ENCODE results near the gene PDE4D. TPM values are rescaled to one million over a fixed set of nuclear protein-coding genes. Genes with fewer than 3 reads are reported as not detected.

The PDE4D gene
- total and polyA plus RNA-seq, 2 donors (not counting 3 experiments of a cell fraction or from before 2014, with no cell fraction given): 34.5 to 51.2 TPM

DNA sequence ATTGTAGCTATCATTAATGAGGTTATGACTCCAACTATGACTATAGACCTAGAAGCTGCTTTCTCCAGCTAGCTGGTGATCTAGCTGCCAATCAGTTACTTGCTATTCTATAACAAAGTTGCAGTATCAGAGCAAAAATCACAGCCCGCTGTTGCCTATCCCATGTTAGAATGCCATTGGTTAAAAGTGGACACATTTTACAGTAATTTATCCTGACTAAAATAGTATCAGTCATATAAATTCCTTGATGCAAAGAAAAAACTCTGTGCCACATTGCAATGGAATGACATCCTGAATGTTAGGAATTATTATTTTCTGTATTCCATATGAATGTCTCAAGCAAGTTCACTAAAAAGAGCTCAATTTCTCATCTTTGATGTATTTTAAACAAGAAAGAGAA is 626.5 kb downstream of the PDE4D start:
- Histone ChIP-seq H3K79me2 (ENCODE audit: control insufficient read depth, insufficient read depth, low read length) (no peaks in the 10 kb centered on the region), H3K9me1 (replicated peaks; ENCODE audit: control insufficient read depth, extremely low read depth, insufficient read depth, low read length) (no peaks in the 10 kb centered on the region), H3K9me3 (replicated peaks; ENCODE audit: control insufficient read depth, insufficient read depth, low read length) (no peaks in the 10 kb centered on the region), H3K36me3 (ENCODE audit: control insufficient read depth in 2 of 2, extremely low read depth in 1 of 2, insufficient read depth in 2 of 2, low read length in 2 of 2) (no peaks in the 10 kb centered on the region), H3K9ac (replicated peaks; ENCODE audit: extremely low read depth, insufficient read depth, low read length) (no peak overlapping the region), H3K4me3 (replicated peaks in 1 of 3; ENCODE audit: insufficient read depth in 1 of 3, low read depth in 1 of 3, low read length in 3 of 3) (no peak overlapping the region), H3K27ac (ENCODE audit: insufficient read depth, low read depth, low read length) (no peak overlapping the region), H4K20me1 (replicated peaks; ENCODE audit: control insufficient read depth, extremely low read depth, insufficient read depth, low read length) (peaks cover 4% of the 10 kb centered on the region), H3K4me2 (ENCODE audit: insufficient read depth, low read length) (no peak overlapping the region), H3K4me1 (ENCODE audit: control insufficient read depth, extremely low read depth, insufficient read depth, low read length) (no peaks in the 10 kb centered on the region), H3K27me3 (ENCODE audit: control insufficient read depth in 2 of 2, insufficient read depth in 2 of 2, low read length in 2 of 2) (no peaks in the 10 kb centered on the region), H2AFZ (ENCODE audit: low read depth, low read length) (no peak overlapping the region)
- dilution Hi-C loops (cut with MboI; ENCODE audit: extremely low pct_ligation_motif_present, low sequenced_read_pairs): no loop called here
- DNase-seq (ENCODE audit: low read depth, low spot score) (no peak), FAIRE-seq (no peak)
- no peak for TF ChIP-seq POLR2AphosphoS5 (IDR thresholded peaks at IDR 0.05; ENCODE audit: insufficient read depth, low read depth, low read length)
- BruUV-seq (replicated peaks): no TSS peak
- POLR2A ChIA-PET: interaction anchor here (1.2 kb wide), 1 partner anchor 9 kb away, joined by 5 read pairs; no protein-coding TSS in a partner anchor
- intact Hi-C loops (cut with micrococcal nuclease): no loop called here
- CTCF ChIA-PET: interaction anchor here (1.0 to 1.5 kb wide), 4 partner anchors 44 to 113 kb away, joined by 3 to 4 read pairs (median 3); no protein-coding TSS in a partner anchor

DNA sequence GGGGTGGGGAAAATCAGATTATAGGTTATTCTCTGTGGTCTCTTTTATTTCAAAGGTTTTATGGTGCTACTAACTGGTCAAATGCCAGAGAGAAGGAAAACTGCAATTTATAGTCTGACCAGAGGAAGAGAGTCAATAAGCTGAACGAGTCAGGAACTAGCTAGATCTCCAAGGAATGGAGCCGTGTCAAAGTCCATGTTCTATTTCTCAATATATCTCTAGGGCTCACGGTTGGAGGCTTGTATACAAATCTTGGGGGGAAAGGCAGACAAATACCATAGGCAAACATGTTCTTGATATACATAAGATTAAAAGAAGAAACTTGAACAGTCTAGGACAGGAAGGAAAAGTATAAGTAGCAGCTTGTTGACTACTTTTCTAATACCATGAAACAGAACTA is 627.1 kb downstream of the PDE4D start:
- Histone ChIP-seq H3K4me3 (replicated peaks in 1 of 3; ENCODE audit: insufficient read depth in 1 of 3, low read depth in 1 of 3, low read length in 3 of 3) (no peak overlapping the region), H3K27ac (ENCODE audit: insufficient read depth, low read depth, low read length) (no peak overlapping the region), H3K27me3 (ENCODE audit: control insufficient read depth in 2 of 2, insufficient read depth in 2 of 2, low read length in 2 of 2) (no peaks in the 10 kb centered on the region), H3K9ac (replicated peaks; ENCODE audit: extremely low read depth, insufficient read depth, low read length) (no peak overlapping the region), H3K4me2 (ENCODE audit: insufficient read depth, low read length) (no peak overlapping the region), H3K4me1 (ENCODE audit: control insufficient read depth, extremely low read depth, insufficient read depth, low read length) (no peaks in the 10 kb centered on the region), H2AFZ (ENCODE audit: low read depth, low read length) (no peak overlapping the region), H3K36me3 (ENCODE audit: control insufficient read depth in 2 of 2, extremely low read depth in 1 of 2, insufficient read depth in 2 of 2, low read length in 2 of 2) (no peaks in the 10 kb centered on the region), H4K20me1 (replicated peaks; ENCODE audit: control insufficient read depth, extremely low read depth, insufficient read depth, low read length) (peaks cover 4% of the 10 kb centered on the region), H3K9me1 (replicated peaks; ENCODE audit: control insufficient read depth, extremely low read depth, insufficient read depth, low read length) (no peaks in the 10 kb centered on the region), H3K79me2 (ENCODE audit: control insufficient read depth, insufficient read depth, low read length) (no peaks in the 10 kb centered on the region), H3K9me3 (replicated peaks; ENCODE audit: control insufficient read depth, insufficient read depth, low read length) (no peaks in the 10 kb centered on the region)
- dilution Hi-C loops (cut with MboI; ENCODE audit: extremely low pct_ligation_motif_present, low sequenced_read_pairs) (no loop called here), intact Hi-C loops (cut with micrococcal nuclease) (no loop called here)
- DNase-seq (ENCODE audit: low read depth, low spot score) (no peak), FAIRE-seq (no peak)
- no peak for TF ChIP-seq EZH2 (IDR thresholded peaks at IDR 0.05; ENCODE audit: borderline replicate concordance, low read depth, low read length, severe bottlenecking)
- TF ChIP-seq JUN (IDR thresholded peaks at IDR 0.05; ENCODE audit: borderline replicate concordance, insufficient read depth, insufficient read length, low read depth): no peak
- no peak for TF ChIP-seq MYC (IDR thresholded peaks at IDR 0.05; ENCODE audit: low read depth, low read length)
- no peak for TF ChIP-seq GATA2 (IDR thresholded peaks at IDR 0.05; ENCODE audit: insufficient read depth, insufficient read length, low read depth, low read length)
- TF ChIP-seq FOS (IDR thresholded peaks at IDR 0.05; ENCODE audit: borderline replicate concordance, insufficient read depth, low read length): no peak
- TF ChIP-seq, protein P1, sequence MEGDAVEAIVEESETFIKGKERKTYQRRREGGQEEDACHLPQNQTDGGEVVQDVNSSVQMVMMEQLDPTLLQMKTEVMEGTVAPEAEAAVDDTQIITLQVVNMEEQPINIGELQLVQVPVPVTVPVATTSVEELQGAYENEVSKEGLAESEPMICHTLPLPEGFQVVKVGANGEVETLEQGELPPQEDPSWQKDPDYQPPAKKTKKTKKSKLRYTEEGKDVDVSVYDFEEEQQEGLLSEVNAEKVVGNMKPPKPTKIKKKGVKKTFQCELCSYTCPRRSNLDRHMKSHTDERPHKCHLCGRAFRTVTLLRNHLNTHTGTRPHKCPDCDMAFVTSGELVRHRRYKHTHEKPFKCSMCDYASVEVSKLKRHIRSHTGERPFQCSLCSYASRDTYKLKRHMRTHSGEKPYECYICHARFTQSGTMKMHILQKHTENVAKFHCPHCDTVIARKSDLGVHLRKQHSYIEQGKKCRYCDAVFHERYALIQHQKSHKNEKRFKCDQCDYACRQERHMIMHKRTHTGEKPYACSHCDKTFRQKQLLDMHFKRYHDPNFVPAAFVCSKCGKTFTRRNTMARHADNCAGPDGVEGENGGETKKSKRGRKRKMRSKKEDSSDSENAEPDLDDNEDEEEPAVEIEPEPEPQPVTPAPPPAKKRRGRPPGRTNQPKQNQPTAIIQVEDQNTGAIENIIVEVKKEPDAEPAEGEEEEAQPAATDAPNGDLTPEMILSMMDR (IDR thresholded peaks at IDR 0.05; ENCODE audit: extremely low read depth in 1 of 2, insufficient read depth in 1 of 2, low read depth in 1 of 2, low read length in 2 of 2): no peak
- TF ChIP-seq POLR2A (IDR thresholded peaks at IDR 0.05; ENCODE audit: low read depth, low read length): no peak
- TF ChIP-seq, protein P2, sequence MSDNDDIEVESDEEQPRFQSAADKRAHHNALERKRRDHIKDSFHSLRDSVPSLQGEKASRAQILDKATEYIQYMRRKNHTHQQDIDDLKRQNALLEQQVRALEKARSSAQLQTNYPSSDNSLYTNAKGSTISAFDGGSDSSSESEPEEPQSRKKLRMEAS (IDR thresholded peaks at IDR 0.05; ENCODE audit: insufficient read depth, insufficient read length): no peak
- no peak for TF ChIP-seq POLR2AphosphoS5 (IDR thresholded peaks at IDR 0.05; ENCODE audit: insufficient read depth, low read depth, low read length)
- ChIA-PET CTCF (interaction anchor here (1.0 to 1.9 kb wide), 7 partner anchors 9 to 114 kb away, joined by 3 to 7 read pairs (median 3); no protein-coding TSS in a partner anchor), POLR2A (interaction anchor here (1.2 kb wide), 1 partner anchor 10 kb away, joined by 5 read pairs; no protein-coding TSS in a partner anchor)
- BruUV-seq (replicated peaks): no TSS peak

Measured in endothelial cell of umbilical vein (primary cell).